Stomach (tissue), 9 donors: Measurements from ENCODE around the gene BUD13. TPM values are rescaled to one million over a fixed set of nuclear protein-coding genes. Genes with fewer than 3 reads are reported as not detected.
"Not testable (repeated sequence)": the region's sequence is repeated elsewhere in the genome, so short reads cannot be mapped to it uniquely, and the experiment has no call there.

Experiments used
- DNase-seq, 2 donors: peaks; one replicate each; pipeline versions ENCODE4 v3.0.0 to v3.0.0-alpha.2; 2013 to 2019
- H3K27ac ChIP-seq, 5 donors: fragments of 200-600 bp in 4 of 5; sonication (generic) in 4 of 5; one replicate each; pipeline ENCODE4 v1.5.1; 2013 to 2019; ENCODE audit warnings: mild to moderate bottlenecking in 1 of 5, moderate library complexity in 1 of 5
- H3K27me3 ChIP-seq, 3 donors: fragments of 200-600 bp; sonication (generic); one replicate each; pipeline ENCODE4 v1.5.1; 2017 to 2019; ENCODE audit warnings: mixed run types in 1 of 3
- H3K36me3 ChIP-seq, 4 donors: fragments of 200-600 bp; sonication (generic); 1 replicate in 3 of 4; 2 replicates in 1 of 4; pipeline ENCODE4 v1.5.1; 2016 to 2019
- H3K4me1 ChIP-seq, 4 donors: fragments of 200-600 bp; sonication (generic); one replicate each; pipeline ENCODE4 v1.5.1; 2016 to 2019
- H3K4me3 ChIP-seq, 4 donors: fragments of 200-600 bp; sonication (generic) in 3 of 4; one replicate each; pipeline ENCODE4 v1.5.1; 2016 to 2019; ENCODE audit warnings: mild to moderate bottlenecking in 1 of 4
- H3K9me3 ChIP-seq, 4 donors: fragments of 200-600 bp; sonication (generic); one replicate each; pipeline ENCODE4 v1.5.1; 2016 to 2019
- CTCF ChIP-seq, 7 experiments: fragments of 450-650 bp in 4 of 7; fragments of 200-600 bp in 3 of 7; sonication (generic) in 3 of 7; IDR thresholded peaks; one replicate each; pipeline ENCODE4 v1.5.1; 2016 to 2019; ENCODE audit warnings: antibody characterized with exemption in 7 of 7, control low read depth in 2 of 7, mild to moderate bottlenecking in 1 of 7
- EP300 ChIP-seq: sonication (generic); formaldehyde crosslinking; IDR thresholded peaks from one replicate; pipeline ENCODE4 v1.6.1; 2017; ENCODE audit warnings: antibody characterized with exemption
- POLR2A ChIP-seq, 4 donors: fragments of 450-650 bp; IDR thresholded peaks; one replicate each; pipeline ENCODE4 v1.6.1; 2016; ENCODE audit warnings: antibody characterized with exemption in 4 of 4, control low read depth in 2 of 4, mild to moderate bottlenecking in 1 of 4, moderate library complexity in 1 of 4
- POLR2AphosphoS5 ChIP-seq, 3 donors: sonication (generic); formaldehyde crosslinking; IDR thresholded peaks; one replicate each; pipeline ENCODE4 v1.6.1; 2016; ENCODE audit warnings: antibody characterized with exemption in 3 of 3
- WGBS, 5 donors: extraction: QIAGEN DNeasy Blood & Tissue Kit in 3 of 5; methylation state at CpG; one replicate each; pipeline versions ENCODE4 v1.1.5 to v1.1.7; 2013 to 2018; 5-methylcytosine and 5-hydroxymethylcytosine counted together
- intact Hi-C: fragments of 100-400 bp; cut with DNase I; formaldehyde crosslinking; loops from one replicate; pipeline ENCODE4 v1.15.1; 2023; ENCODE audit warnings: low total_unique reads
- polyA plus RNA-seq, 3 donors: library from polyadenylated mRNA; stranded (reverse); fragments of 200-250 nt; gene quantifications; one replicate each; pipeline ENCODE4 v1.2.3, GENCODE V29; 2013
- total RNA-seq, 5 donors: library from RNA; depleted of rRNA; stranded (reverse); fragments of >200 nt; gene quantifications; one replicate each; pipeline versions ENCODE4 v1.1.0 to v1.2.3, GENCODE V29; 2014 to 2016
- donor health status: healthy with polysubstance abuse.
- donor health status: Bipolar disorder and iron deficiency.
- donor health status: healthy.

BUD13 gene
- total and polyA plus RNA-seq, 8 donors = 4.1 to 21.7 (median 15.8) TPM

- H3K27ac ChIP-seq = no peak overlapping the region
- H3K9me3 ChIP-seq = no peaks in the 10 kb centered on the region
- DNase-seq = peak in 1 of 2 donors; percentile 5
- WGBS, 5 donors = 80 to 96% (median 85%) methylated on average over 5 of the region's 5 CpGs
- H3K36me3 ChIP-seq = peaks cover 24 to 44% (median 43%) of the 10 kb centered on the region in 4 donors
- intact Hi-C loops = no loop called here
- H3K27me3 ChIP-seq = no peaks in the 10 kb centered on the region
- no peak overlapping the region for H3K4me3 ChIP-seq
- TF ChIP-seq EP300 (no peak), CTCF (IDR thresholded peaks at IDR 0.05) (no peak), POLR2AphosphoS5 (IDR thresholded peaks at IDR 0.05) (no peak), POLR2A (IDR thresholded peaks at IDR 0.05) (no peak)
- H3K4me1 ChIP-seq = peaks cover 19 to 34% (median 28%) of the 10 kb centered on the region in 4 donors
Measured at GRCh38 chr11:116774661-116775060, 1.9 kb upstream of the BUD13 start.

- peak overlapping the region; percentile 90 to 96 (median 94) for H3K27ac ChIP-seq
- intact Hi-C loops = no loop called here
- peak overlapping the region; percentile 78 to 96 (median 87) for H3K4me3 ChIP-seq
- H3K36me3 ChIP-seq = peaks cover 16 to 44% (median 43%) of the 10 kb centered on the region in 4 donors
- H3K4me1 ChIP-seq = peaks cover 19 to 34% (median 28%) of the 10 kb centered on the region in 4 donors
- WGBS, 5 donors = 4 to 11% (median 4%) methylated on average over 18 to 25 of the region's 25 CpGs
- H3K9me3 ChIP-seq = no peaks in the 10 kb centered on the region
- H3K27me3 ChIP-seq = no peaks in the 10 kb centered on the region
- DNase-seq = peak in 1 of 2 donors; percentile 12
- TF ChIP-seq POLR2A (IDR thresholded peaks at IDR 0.05) (no peak), POLR2AphosphoS5 (IDR thresholded peaks at IDR 0.05) (no peak), EP300 (no peak), CTCF (IDR thresholded peaks at IDR 0.05) (no peak)
Measured at GRCh38 chr11:116773203-116774097, 663 bp upstream of the BUD13 start.

- peak overlapping the region; percentile 78 to 96 (median 87) for H3K4me3 ChIP-seq
- no peaks in the 10 kb centered on the region for H3K27me3 ChIP-seq
- 0 to 4% (median 3%) methylated on average over 2 of the region's 2 CpGs for WGBS, 5 donors
- no peaks in the 10 kb centered on the region for H3K9me3 ChIP-seq
- H3K27ac ChIP-seq = peak overlapping the region in 4 of 5 donors; percentile 90 to 96 (median 94)
- H3K36me3 ChIP-seq = peaks cover 3 to 41% (median 39%) of the 10 kb centered on the region in 4 donors
- TF ChIP-seq EP300 (no peak), POLR2A (IDR thresholded peaks at IDR 0.05) (no peak), POLR2AphosphoS5 (IDR thresholded peaks at IDR 0.05) (no peak), CTCF (IDR thresholded peaks at IDR 0.05) (no peak)
- DNase-seq = peak in 1 of 2 donors; percentile 7
- peaks cover 19 to 34% (median 28%) of the 10 kb centered on the region in 4 donors for H3K4me1 ChIP-seq
- intact Hi-C loops = no loop called here
Measured at GRCh38 chr11:116771935-116772334, 852 bp downstream of the BUD13 start.

- no peak for TF ChIP-seq POLR2A (IDR thresholded peaks at IDR 0.05)
- TF ChIP-seq POLR2AphosphoS5 (IDR thresholded peaks at IDR 0.05) = no peak
- no peak for TF ChIP-seq EP300
- TF ChIP-seq CTCF (IDR thresholded peaks at IDR 0.05) = no peak
- intact Hi-C loops = no loop called here
- WGBS, 5 donors = 84 to 96% (median 93%) methylated on average over 2 of the region's 2 CpGs
- Histone ChIP-seq H3K27me3 (no peaks in the 10 kb centered on the region), H3K9me3 (no peaks in the 10 kb centered on the region), H3K36me3 (peaks cover 34 to 96% (median 92%) of the 10 kb centered on the region in 4 donors), H3K4me1 (peaks cover 0 to 6% (median 0%) of the 10 kb centered on the region in 4 donors), H3K4me3 (no peak overlapping the region), H3K27ac (no peak overlapping the region)
- DNase-seq = no peak
Measured at GRCh38 chr11:116762132-116762531, 10.7 kb downstream of the BUD13 start.

GRCh38 chr11:116756044-116756443 is 16.7 kb downstream of the BUD13 start:
- H3K27ac ChIP-seq, DNase-seq, H3K9me3 ChIP-seq, H3K4me1 ChIP-seq, H3K27me3 ChIP-seq, intact Hi-C loops, H3K4me3 ChIP-seq: not testable (repeated sequence)
- H3K36me3 ChIP-seq = peaks cover 48 to 100% (median 99%) of the 10 kb centered on the region in 4 donors
- 81 to 98% (median 88%) methylated on average over 8 of the region's 8 CpGs for WGBS, 5 donors
